GM06990 (cell line): ENCODE data around the gene HSD11B2.

ENCODE experiments used
- DNase-seq: peaks from one replicate; pipeline ENCODE4 v3.0.0-alpha.2; 2011; ENCODE audit not compliant: insufficient read length; ENCODE audit errors: extremely low read depth
- H3K27me3 ChIP-seq: replicated peaks from 2 replicates; pipeline ENCODE4 v1.6.0; 2011; ENCODE audit warnings: low read length; ENCODE audit not compliant: control insufficient read depth, insufficient read depth
- H3K36me3 ChIP-seq: 2 replicates; pipeline ENCODE4 v1.5.1; 2011; ENCODE audit warnings: low read length; ENCODE audit not compliant: control insufficient read depth, insufficient read depth
- H3K4me3 ChIP-seq: replicated peaks from 2 replicates; pipeline ENCODE4 v1.5.1; 2011; ENCODE audit warnings: low read depth, mild to moderate bottlenecking, control low read depth, low read length
- CTCF ChIP-seq: IDR thresholded peaks from 2 replicates; pipeline ENCODE4 v1.5.1; 2011; ENCODE audit warnings: low read length, control low read depth, mild to moderate bottlenecking, inconsistent platforms; ENCODE audit not compliant: insufficient read depth, poor library complexity, severe bottlenecking

HSD11B2 gene

GRCh38 chr16:67446968-67447507 is 16.1 kb downstream of the HSD11B2 start:
- H3K27me3 ChIP-seq: no peaks in the 10 kb centered on the region
- peaks cover 40% of the 10 kb centered on the region for H3K36me3 ChIP-seq
- DNase-seq: no peak
- no peak for TF ChIP-seq CTCF
- no peak overlapping the region for H3K4me3 ChIP-seq

- peaks cover 45% of the 10 kb centered on the region for H3K36me3 ChIP-seq
- peak; percentile 69 for TF ChIP-seq CTCF
These were observed 16.7 kb downstream of the HSD11B2 start for GRCh38 chr16:67447508-67448076.

GRCh38 chr16:67448580-67448979 is 17.7 kb downstream of the HSD11B2 start:
- H3K36me3 ChIP-seq: peaks cover 46% of the 10 kb centered on the region
- no peak overlapping the region for H3K4me3 ChIP-seq
- H3K27me3 ChIP-seq: no peaks in the 10 kb centered on the region
- DNase-seq: no peak
- no peak for TF ChIP-seq CTCF

More at GRCh38 chr16:67447508-67448076, 16.7 kb downstream of the HSD11B2 start:
- no peak for DNase-seq
- H3K4me3 ChIP-seq: no peak overlapping the region
- no peaks in the 10 kb centered on the region for H3K27me3 ChIP-seq

- Histone ChIP-seq H3K27me3 (no peaks in the 10 kb centered on the region), H3K4me3 (no peak overlapping the region), H3K36me3 (peaks cover 43% of the 10 kb centered on the region)
- no peak for TF ChIP-seq CTCF
- no peak for DNase-seq
These were observed 18.4 kb downstream of the HSD11B2 start for GRCh38 chr16:67449336-67449735.

GRCh38 chr16:67449739-67450138 is 18.8 kb downstream of the HSD11B2 start:
- TF ChIP-seq CTCF: no peak
- no peaks in the 10 kb centered on the region for H3K27me3 ChIP-seq
- DNase-seq: no peak
- H3K4me3 ChIP-seq: no peak overlapping the region
- peaks cover 43% of the 10 kb centered on the region for H3K36me3 ChIP-seq
